ENCODE measurements around the gene SETD1A.

DNA sequence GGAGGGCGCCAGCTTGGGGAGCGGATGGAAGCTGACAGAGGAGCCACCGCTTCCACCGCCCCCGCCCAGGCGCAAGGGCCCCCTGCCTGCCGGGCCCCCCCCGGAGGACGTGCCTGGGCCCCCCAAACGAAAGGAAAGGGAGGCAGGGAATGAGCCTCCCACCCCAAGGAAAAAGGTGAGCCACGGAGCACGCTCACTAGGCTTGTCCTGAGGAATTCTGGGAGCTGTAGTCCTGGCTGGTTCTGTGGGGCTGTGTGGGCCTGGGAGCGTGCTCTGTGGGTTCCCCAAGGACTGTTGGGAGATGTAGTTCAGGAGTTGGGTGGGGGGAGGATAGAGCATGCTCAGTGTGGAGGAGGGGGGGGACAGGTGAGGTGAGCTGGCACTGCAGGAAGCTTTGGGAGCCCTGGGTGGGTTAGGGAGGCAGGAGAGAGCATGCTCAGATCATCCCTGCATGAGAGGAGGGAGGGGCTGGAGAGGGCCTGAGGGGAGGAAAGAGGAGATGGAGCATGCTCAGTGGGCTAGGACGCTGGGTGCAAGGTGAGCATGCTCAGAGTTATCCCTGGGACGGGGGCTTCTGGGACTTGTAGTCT is 29.7 kb upstream of the SETD1A start:
- TF ChIP-seq, protein P1, sequence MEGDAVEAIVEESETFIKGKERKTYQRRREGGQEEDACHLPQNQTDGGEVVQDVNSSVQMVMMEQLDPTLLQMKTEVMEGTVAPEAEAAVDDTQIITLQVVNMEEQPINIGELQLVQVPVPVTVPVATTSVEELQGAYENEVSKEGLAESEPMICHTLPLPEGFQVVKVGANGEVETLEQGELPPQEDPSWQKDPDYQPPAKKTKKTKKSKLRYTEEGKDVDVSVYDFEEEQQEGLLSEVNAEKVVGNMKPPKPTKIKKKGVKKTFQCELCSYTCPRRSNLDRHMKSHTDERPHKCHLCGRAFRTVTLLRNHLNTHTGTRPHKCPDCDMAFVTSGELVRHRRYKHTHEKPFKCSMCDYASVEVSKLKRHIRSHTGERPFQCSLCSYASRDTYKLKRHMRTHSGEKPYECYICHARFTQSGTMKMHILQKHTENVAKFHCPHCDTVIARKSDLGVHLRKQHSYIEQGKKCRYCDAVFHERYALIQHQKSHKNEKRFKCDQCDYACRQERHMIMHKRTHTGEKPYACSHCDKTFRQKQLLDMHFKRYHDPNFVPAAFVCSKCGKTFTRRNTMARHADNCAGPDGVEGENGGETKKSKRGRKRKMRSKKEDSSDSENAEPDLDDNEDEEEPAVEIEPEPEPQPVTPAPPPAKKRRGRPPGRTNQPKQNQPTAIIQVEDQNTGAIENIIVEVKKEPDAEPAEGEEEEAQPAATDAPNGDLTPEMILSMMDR (IDR thresholded peaks at IDR 0.05): no peak
- no peak for TF ChIP-seq EP300 (IDR thresholded peaks at IDR 0.05)

Data from upper lobe of left lung (tissue), 4 donors.